A673 (cell line): ENCODE results near the gene GLDC. TPM values are rescaled to one million over a fixed set of nuclear protein-coding genes. Genes with fewer than 3 reads are reported as not detected.

ENCODE experiments used
- BruUV-seq: library from RNA; stranded (reverse); fragments of 400-500 nt; replicated peaks from 2 replicates; lab custom pipeline; 2021; lab: Mats Ljungman, UMichigan
- CTCF ChIA-PET: fragments of 300-600 bp; sonication (Branson Sonifier 250); formaldehyde crosslinking; loops from one replicate; lab custom pipeline; 2022; ENCODE audit warnings: antibody characterized with exemption; lab: Charles Lee
- POLR2A ChIA-PET: fragments of 300-600 bp; sonication (Branson Sonifier 250); formaldehyde crosslinking; loops from one replicate; lab custom pipeline; 2022; ENCODE audit warnings: antibody characterized with exemption; ENCODE audit not compliant: low non-redundant PET; lab: Charles Lee
- DNase-seq: peaks from one replicate; pipeline ENCODE4 v3.0.0-alpha.2; 2015; ENCODE audit warnings: low spot score
- H3K27ac ChIP-seq: fragments of 200-600 bp; sonication (generic); 2 replicates; pipeline ENCODE4 v1.5.1; 2016; ENCODE audit warnings: mixed run types, low read depth, mild to moderate bottlenecking, mixed read lengths, antibody characterized with exemption, low read length; ENCODE audit not compliant: poor library complexity, severe bottlenecking
- H3K27me3 ChIP-seq: fragments of 200-600 bp; sonication (generic); replicated peaks from 2 replicates; pipeline ENCODE4 v1.6.1; 2017; ENCODE audit warnings: mixed run types, low read depth, mild to moderate bottlenecking, mixed read lengths, antibody characterized with exemption, low read length; ENCODE audit not compliant: insufficient read depth, poor library complexity
- H3K36me3 ChIP-seq: fragments of 200-600 bp; sonication (generic); 2 replicates; pipeline ENCODE4 v1.6.1; 2016; ENCODE audit warnings: mixed run types, mild to moderate bottlenecking, mixed read lengths, antibody characterized with exemption, low read length; ENCODE audit not compliant: insufficient read depth, poor library complexity, severe bottlenecking
- H3K4me1 ChIP-seq: fragments of 200-600 bp; sonication (generic); 2 replicates; pipeline ENCODE4 v1.6.1; 2017; ENCODE audit warnings: mixed run types, mild to moderate bottlenecking, mixed read lengths, antibody characterized with exemption, low read length; ENCODE audit not compliant: insufficient read depth, poor library complexity, severe bottlenecking
- H3K4me3 ChIP-seq: fragments of 200-600 bp; sonication (generic); 2 replicates; pipeline ENCODE4 v1.5.1; 2016; ENCODE audit warnings: low read depth, mixed run types, mild to moderate bottlenecking, mixed read lengths, low read length; ENCODE audit not compliant: poor library complexity, severe bottlenecking
- H3K9me3 ChIP-seq: fragments of 200-600 bp; sonication (generic); 2 replicates; pipeline ENCODE4 v1.6.1; 2016; ENCODE audit warnings: mixed run types, low read depth, mild to moderate bottlenecking, mixed read lengths, antibody characterized with exemption, low read length; ENCODE audit not compliant: poor library complexity, severe bottlenecking
- EZH2 ChIP-seq: fragments of 200-600 bp; sonication (generic); IDR thresholded peaks from 2 replicates; pipeline ENCODE4 v1.6.1; 2017; ENCODE audit warnings: borderline replicate concordance, low read depth, mild to moderate bottlenecking, mixed read lengths, antibody characterized with exemption, low read length; ENCODE audit not compliant: poor library complexity, severe bottlenecking
- intact Hi-C: fragments of 100-400 bp; cut with micrococcal nuclease; formaldehyde crosslinking; loops from one replicate; pipeline ENCODE4 v1.10.0; 2022; ENCODE audit not compliant: unreplicated experiment
- total RNA-seq: library from RNA; stranded (reverse); gene quantifications from 2 replicates; pipeline ENCODE4 v1.2.3, GENCODE V29; 2021
- TF ChIP-seq, protein P1 (sequence below): fragments of 300-800, 200-600 bp; sonication (generic); conservative IDR thresholded peaks from 2 replicates; pipeline ENCODE4 v1.5.1; 2017; ENCODE audit warnings: low read depth, mild to moderate bottlenecking, antibody characterized with exemption, low read length, moderate library complexity, mixed read lengths

The GLDC gene
- total RNA-seq, 1 experiment from 2014 or later = 0.32 TPM

GRCh38 chr9:6689893-6690674, 44.6 kb upstream of the GLDC start:
- no TSS peak for BruUV-seq
- TF ChIP-seq, protein P1, sequence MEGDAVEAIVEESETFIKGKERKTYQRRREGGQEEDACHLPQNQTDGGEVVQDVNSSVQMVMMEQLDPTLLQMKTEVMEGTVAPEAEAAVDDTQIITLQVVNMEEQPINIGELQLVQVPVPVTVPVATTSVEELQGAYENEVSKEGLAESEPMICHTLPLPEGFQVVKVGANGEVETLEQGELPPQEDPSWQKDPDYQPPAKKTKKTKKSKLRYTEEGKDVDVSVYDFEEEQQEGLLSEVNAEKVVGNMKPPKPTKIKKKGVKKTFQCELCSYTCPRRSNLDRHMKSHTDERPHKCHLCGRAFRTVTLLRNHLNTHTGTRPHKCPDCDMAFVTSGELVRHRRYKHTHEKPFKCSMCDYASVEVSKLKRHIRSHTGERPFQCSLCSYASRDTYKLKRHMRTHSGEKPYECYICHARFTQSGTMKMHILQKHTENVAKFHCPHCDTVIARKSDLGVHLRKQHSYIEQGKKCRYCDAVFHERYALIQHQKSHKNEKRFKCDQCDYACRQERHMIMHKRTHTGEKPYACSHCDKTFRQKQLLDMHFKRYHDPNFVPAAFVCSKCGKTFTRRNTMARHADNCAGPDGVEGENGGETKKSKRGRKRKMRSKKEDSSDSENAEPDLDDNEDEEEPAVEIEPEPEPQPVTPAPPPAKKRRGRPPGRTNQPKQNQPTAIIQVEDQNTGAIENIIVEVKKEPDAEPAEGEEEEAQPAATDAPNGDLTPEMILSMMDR = no peak
- TF ChIP-seq EZH2 = no peak
- Histone ChIP-seq H3K36me3 (no peaks in the 10 kb centered on the region), H3K27ac (no peak overlapping the region), H3K27me3 (no peaks in the 10 kb centered on the region), H3K4me3 (no peak overlapping the region), H3K9me3 (no peaks in the 10 kb centered on the region), H3K4me1 (no peaks in the 10 kb centered on the region)
- intact Hi-C loops = no loop called here
- POLR2A ChIA-PET = no interaction called here
- no peak for DNase-seq
- CTCF ChIA-PET = no interaction called here

DNA sequence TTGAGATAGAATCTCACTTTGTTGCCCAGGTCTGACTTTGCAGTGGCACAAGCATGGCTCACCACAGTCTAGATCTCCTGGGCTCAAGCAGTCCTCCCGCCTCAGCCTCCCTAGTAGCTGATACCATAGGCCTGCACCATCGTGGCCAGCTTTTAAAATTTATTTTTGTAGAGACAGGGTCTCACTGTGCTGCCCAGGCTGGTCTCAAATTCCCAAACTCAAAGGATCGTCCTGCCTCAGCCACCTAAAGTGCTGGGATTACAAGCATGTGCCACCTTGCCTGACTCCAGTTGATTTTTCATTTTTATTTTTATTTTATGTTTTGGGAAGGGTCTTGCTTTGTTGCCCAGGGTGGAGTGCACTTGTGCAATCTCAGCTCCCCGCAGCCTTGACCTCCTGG, 41.7 kb upstream of the GLDC start:
- Histone ChIP-seq H3K27me3 (no peaks in the 10 kb centered on the region), H3K4me1 (no peaks in the 10 kb centered on the region), H3K27ac (no peak overlapping the region), H3K9me3 (no peaks in the 10 kb centered on the region), H3K36me3 (no peaks in the 10 kb centered on the region), H3K4me3 (no peak overlapping the region)
- CTCF ChIA-PET = no interaction called here
- DNase-seq = no peak
- intact Hi-C loops = no loop called here
- no TSS peak for BruUV-seq
- POLR2A ChIA-PET = no interaction called here
- TF ChIP-seq, protein P1 = no peak
- TF ChIP-seq EZH2 = no peak

- DNase-seq = no peak
- no peak for TF ChIP-seq EZH2
- TF ChIP-seq, protein P1 = 0 out of 2 replicates have a peak, but pooled peaks have one; percentile 26
- H3K4me1 ChIP-seq = no peaks in the 10 kb centered on the region
- ChIA-PET POLR2A (no interaction called here), CTCF (no interaction called here)
- H3K36me3 ChIP-seq = no peaks in the 10 kb centered on the region
- BruUV-seq = no TSS peak
- no peaks in the 10 kb centered on the region for H3K27me3 ChIP-seq
- no peak overlapping the region for H3K4me3 ChIP-seq
- no peak overlapping the region for H3K27ac ChIP-seq
- H3K9me3 ChIP-seq = no peaks in the 10 kb centered on the region
- intact Hi-C loops = no loop called here
These were observed 40.9 kb upstream of the GLDC start for GRCh38 chr9:6686396-6686795.
